NCI-H774 (cell line): Measurements from ENCODE around the gene RGS9BP.
"Not testable (repeated sequence)": the region's sequence is repeated elsewhere in the genome, so short reads cannot be mapped to it uniquely, and the experiment has no call there.

ENCODE experiments used
- DNase-seq: peaks from one replicate; lab custom pipeline; 2025; lab: John Stamatoyannopoulos, UW

RGS9BP gene

GRCh38 chr19:32671883-32672593, 3.6 kb upstream of the RGS9BP start:
- no peak for DNase-seq

DNA sequence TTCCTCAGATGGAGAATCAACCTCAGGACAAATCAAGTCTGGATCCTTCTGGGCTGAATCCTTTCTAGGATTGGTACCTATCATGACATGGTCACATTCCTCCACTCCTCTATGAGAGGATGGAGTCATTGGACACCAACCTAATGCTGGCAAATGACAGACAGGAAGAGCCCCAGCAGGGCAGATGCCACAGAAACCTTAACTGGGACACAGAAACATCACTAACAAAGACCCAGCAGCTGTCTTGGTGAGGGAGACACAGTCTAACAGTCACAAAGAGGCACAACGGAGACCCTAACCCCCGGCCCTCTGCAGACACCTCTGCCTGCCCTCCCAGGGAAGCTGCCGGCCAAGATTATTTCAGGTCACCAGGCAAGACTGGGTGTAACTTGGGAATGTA, 2.8 kb upstream of the RGS9BP start:
- DNase-seq: no peak

DNA sequence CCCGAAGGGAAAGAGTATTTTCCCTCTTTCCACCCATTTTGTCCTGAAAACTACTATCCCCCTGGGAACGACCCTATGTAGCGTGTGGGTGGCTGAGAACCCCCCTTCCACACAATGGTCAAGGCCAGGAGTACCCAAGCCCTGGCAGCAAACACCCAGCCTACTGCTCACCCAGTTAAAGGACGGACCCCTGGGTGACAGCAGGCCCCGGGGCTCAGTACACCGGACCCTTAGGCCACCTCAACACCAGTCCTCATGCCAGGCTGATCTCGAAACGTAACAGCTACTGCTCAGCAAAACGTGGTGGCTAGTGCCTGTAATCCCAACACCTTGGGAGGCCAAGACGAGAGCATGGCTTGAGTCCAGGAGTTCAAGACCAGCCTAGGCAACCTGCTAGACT, 2.1 kb upstream of the RGS9BP start:
- DNase-seq: no peak

GRCh38 chr19:32674153-32674930, 1.3 kb upstream of the RGS9BP start:
- DNase-seq: no peak

DNA sequence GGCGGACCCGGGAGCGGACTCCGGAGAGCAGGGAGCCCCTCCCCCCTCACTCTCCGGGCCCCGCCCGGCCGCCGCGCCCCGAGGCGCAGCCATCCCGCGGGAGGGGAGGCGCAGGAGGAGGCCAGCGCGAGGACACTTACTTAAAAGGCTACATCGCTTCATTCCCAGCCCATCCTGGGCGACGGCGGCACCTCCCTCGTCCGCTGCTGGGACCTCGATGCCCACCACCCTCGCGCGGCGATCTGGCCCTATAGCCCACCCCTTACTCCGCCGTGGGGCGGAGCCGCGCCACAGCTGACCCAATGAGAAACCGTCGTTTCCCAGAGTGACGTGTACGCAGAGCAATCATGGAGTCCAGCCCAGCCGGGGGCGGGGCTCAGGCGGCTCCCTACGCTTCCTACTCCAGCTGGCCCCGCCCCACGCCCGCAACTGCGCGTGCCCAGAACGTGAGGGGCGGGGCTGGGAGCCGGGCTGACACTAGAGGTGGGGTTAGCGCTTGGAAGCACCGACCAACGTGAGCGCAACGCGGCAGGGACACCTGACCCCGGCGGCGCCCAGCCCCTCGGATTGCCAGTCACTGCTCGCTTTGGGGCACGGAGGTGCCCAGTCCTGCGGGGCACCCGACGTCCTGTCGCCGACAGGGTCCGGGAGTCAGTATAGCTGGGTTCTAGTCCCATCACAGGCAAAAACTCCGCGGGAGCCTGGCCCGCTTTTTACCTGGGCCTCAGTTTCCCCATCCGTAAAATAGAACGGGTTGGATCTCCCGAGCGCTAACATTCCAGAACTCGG, 523 bp upstream of the RGS9BP start, which contains the start of gene ANKRD27:
Gene ANKRD27, minus strand, starts transcription at position 250 of the 789 bp plus-strand sequence. CDS start 16,165 bp downstream, outside the sequence.
- DNase-seq: peak; percentile 97

DNA sequence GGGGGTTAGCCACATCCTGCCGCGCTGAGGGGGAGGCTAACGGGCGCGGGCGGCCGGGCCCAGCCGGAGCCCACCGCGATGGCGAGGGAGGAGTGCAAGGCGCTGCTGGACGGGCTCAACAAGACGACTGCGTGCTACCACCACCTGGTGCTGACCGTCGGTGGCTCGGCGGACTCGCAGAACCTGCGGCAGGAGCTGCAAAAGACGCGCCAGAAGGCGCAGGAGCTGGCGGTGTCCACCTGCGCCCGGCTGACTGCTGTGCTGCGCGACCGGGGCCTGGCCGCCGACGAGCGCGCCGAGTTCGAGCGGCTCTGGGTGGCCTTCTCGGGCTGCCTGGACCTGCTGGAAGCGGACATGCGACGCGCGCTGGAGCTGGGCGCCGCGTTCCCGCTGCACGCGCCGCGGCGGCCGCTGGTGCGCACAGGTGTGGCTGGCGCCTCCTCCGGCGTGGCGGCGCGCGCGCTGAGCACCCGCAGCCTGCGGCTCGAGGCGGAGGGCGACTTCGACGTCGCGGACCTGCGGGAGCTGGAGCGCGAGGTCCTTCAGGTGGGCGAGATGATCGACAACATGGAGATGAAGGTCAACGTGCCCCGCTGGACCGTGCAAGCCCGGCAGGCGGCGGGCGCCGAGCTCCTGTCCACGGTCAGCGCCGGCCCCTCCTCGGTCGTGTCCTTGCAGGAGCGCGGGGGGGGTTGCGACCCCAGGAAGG, 692 bp downstream of the RGS9BP start:
- DNase-seq: peak; percentile 12

DNA sequence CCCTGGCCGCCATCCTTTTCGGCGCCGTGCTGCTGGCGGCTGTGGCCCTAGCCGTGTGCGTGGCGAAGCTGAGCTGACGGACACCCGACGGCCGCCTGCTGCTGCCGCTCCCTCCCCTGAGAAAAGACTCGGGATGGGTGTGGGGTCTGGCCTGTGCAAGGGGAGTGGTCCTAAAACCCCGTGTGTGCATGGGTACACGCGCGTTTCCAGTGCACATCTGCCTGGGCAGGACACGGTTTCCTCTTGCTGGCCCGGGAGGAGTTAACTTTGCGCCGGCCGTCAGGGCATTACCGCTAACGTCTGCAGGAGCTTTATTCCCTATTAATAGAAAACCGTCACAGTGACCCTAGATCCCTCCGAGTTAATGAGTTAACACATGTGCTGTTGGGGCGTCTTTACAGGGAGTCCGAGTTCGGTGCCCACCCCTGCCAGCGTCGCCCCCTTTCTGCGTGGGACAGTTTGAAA, 1.3 kb downstream of the RGS9BP start:
- no peak for DNase-seq

- DNase-seq: no peak
These were observed 2.0 kb downstream of the RGS9BP start for GRCh38 chr19:32677657-32678056.

- DNase-seq: no peak
These were observed 5.3 kb downstream of the RGS9BP start for GRCh38 chr19:32680986-32681385.

DNA sequence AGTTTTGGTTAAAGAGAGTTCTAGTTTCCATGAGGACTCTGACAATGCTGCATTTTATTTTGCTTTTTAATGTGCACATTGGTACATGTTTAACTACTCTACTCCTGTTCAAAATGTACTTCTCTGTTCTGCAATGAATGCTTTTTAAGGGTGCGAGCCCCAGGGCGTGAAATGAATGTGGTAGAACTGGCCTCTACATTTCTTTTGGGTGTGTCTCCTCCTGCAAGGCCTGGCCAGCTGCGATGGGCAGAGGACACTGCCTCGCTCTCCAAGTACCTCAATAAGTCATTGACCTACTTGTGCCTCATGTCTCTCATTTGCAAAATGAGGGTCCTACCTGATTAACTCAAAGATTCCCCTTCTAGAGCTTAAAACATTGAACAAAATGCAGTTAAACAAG, 6.7 kb downstream of the RGS9BP start:
- DNase-seq: no peak

GRCh38 chr19:32686847-32687475, 11.3 kb downstream of the RGS9BP start:
- no peak for DNase-seq

DNA sequence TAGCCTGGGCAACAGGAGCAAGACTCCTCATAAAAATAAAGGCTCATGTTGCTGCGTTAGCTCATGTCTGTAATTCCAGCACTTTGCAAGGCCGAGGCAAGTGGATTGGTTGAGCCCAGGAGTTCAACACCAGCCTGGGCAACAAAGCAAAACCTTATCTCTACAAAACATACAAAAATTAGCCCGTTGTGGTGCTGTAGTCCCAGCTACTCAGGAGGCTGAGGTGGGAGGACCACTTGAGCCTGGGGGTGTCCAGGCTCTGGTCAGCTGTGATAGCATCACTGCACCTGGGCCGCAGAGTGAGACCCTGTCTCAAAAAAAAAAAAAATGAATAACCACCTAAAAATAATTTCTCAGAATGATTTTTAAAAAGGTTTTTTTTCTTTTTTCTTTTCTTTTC, 12.0 kb downstream of the RGS9BP start:
- no peak for DNase-seq

- no peak for DNase-seq
These were observed 12.7 kb downstream of the RGS9BP start for GRCh38 chr19:32688311-32688710.

DNA sequence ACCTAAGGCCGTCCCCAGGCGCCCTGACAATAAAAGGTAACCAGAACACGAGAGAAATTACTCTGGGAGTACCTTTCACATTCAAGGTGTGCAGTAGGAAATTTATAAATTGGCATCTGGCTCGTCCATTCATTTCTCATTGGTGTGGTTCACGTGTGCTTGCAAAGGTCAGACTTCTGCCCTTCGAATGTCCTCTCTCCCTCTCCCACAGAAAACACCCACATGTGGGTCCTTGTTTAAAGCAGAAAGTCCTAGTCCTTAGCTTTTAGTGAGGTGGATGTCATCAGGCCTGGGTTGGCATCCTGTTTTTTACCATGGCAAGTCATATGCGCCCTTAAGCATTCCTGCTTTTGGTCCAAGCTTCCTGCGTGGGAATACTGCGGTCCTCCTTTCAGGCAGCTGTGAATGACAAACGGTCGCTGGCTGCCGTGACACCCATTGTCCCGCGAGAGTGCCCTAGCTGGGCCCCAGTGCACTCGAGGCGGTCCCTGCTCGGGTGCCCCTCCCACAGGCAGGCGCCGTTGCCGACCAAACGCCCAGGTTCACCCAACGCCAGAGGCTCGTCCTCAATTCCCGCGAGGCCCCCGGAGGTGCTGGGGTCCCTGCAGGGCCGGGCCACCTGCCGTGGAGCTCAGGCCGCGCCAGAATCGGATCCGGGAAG, 15.8 kb downstream of the RGS9BP start, which contains the start of gene NUDT19:
Gene NUDT19, plus strand, starts transcription at position 531 of the 661 bp plus-strand sequence. CDS start 140 bp downstream, outside the sequence.
- DNase-seq: peak; percentile 78

GRCh38 chr19:32691952-32692726, 16.5 kb downstream of the RGS9BP start:
- DNase-seq: no peak

GRCh38 chr19:32692727-32693061, 17.0 kb downstream of the RGS9BP start:
- no peak for DNase-seq

DNA sequence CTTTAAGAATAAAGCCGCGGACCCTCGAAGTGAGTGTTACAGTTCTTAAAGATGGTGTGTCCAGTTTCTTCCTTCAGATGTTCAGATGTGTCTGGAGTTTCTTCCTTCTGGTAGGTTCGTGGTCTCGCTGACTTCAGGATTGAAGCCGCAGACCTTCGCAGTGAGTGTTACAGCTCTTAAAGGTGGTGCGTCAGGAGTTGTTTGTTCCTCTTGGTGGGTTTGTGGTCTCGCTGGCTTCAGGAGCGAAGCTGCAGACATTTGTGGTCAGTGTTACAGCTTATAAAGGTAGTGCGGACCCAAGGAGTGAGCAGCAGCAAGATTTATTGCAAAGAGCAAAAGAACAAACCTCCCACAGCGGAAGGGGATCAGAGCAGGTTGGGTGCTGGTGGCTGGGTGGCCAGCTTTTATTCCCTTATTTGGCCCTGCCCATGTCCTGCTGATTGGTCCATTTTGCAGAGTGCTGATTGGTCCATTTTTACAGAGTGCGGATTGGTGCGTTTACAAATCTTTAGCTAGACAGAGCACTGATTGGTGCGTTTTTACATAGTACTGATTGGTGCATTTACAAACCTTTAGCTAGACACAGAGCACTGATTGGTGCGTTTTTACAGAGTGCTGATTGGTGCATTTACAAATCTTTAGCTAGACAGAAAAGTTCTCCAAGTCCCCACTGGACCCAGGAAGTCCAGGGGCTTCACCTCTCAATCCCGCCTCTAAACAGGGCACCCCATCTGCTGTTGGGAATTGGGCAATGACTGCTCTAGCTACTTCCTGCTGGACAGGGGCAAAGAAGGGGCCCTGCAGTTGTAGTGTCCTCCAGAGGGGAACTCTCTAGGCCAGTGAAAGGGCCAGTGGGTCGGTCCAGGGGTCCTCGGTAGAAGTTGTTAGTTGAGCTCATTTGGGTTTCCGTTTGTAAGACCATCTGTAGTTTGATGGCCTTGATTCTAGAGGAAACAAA, 17.8 kb downstream of the RGS9BP start:
- not testable (repeated sequence) for DNase-seq

- DNase-seq: not testable (repeated sequence)
These were observed 18.7 kb downstream of the RGS9BP start for GRCh38 chr19:32694316-32694715.

- DNase-seq: not testable (repeated sequence)
These were observed 19.2 kb downstream of the RGS9BP start for GRCh38 chr19:32694851-32695250.
